PC-3 (cell line): ENCODE data around the gene TXNL4A. TPM values are rescaled to one million over a fixed set of nuclear protein-coding genes. Genes with fewer than 3 reads are reported as not detected.

ENCODE experiments used
- ATAC-seq: fragments of 200-7000 bp; cut with Tn5 transposase; 2 replicates; pipeline ENCODE4 v1.9.1; 2020; ENCODE audit warnings: mild to moderate bottlenecking, moderate library complexity
- BruUV-seq: library from RNA; stranded (reverse); fragments of 400-500 nt; replicated peaks from 2 replicates; lab custom pipeline; 2021; lab: Mats Ljungman, UMichigan
- CTCF ChIA-PET: fragments of 300-600 bp; sonication (Branson Sonifier 250); formaldehyde crosslinking; loops from one replicate; lab custom pipeline; 2022; ENCODE audit warnings: antibody characterized with exemption; lab: Charles Lee
- POLR2A ChIA-PET: fragments of 300-600 bp; sonication (Branson Sonifier 250); formaldehyde crosslinking; loops from one replicate; lab custom pipeline; 2022; ENCODE audit warnings: antibody characterized with exemption; ENCODE audit not compliant: unreplicated experiment; lab: Charles Lee
- DNase-seq: peaks from one replicate; pipeline ENCODE4 v3.0.0-alpha.2; 2015
- H2AFZ ChIP-seq: fragments of 300-600 bp; sonication (generic); 2 replicates; pipeline ENCODE4 v1.6.0; 2016; ENCODE audit warnings: antibody characterized with exemption, low read length
- H3F3A ChIP-seq: fragments of 300-600 bp; sonication (generic); one replicate; pipeline ENCODE4 v1.6.0; 2017; ENCODE audit warnings: antibody characterized with exemption, low read length, control low read depth, mild to moderate bottlenecking; ENCODE audit not compliant: unreplicated experiment
- H3K27ac ChIP-seq: fragments of 300-600 bp; sonication (generic); 2 replicates; pipeline ENCODE4 v1.5.1; 2016; ENCODE audit warnings: mild to moderate bottlenecking, low read length
- H3K27me3 ChIP-seq: fragments of 300-600 bp; sonication (generic); 2 replicates; pipeline ENCODE4 v1.6.1; 2016; ENCODE audit warnings: low read length, mixed read lengths
- H3K36me3 ChIP-seq: fragments of 300-600 bp; sonication (generic); 2 replicates; pipeline ENCODE4 v1.6.1; 2016; ENCODE audit warnings: low read depth, mixed run types, low read length, mixed read lengths
- H3K4me1 ChIP-seq: fragments of 300-600 bp; sonication (generic); 2 replicates; pipeline ENCODE4 v1.5.1; 2016; ENCODE audit warnings: low read length; ENCODE audit not compliant: insufficient read depth
- H3K4me2 ChIP-seq: fragments of 300-600 bp; sonication (generic); 2 replicates; pipeline ENCODE4 v1.6.0; 2016; ENCODE audit warnings: low read length
- H3K4me3 ChIP-seq: fragments of 300-600 bp; sonication (generic); 2 replicates; pipeline ENCODE4 v1.5.1; 2016; ENCODE audit warnings: mild to moderate bottlenecking, low read length, mixed read lengths
- H3K79me2 ChIP-seq: fragments of 300-600 bp; sonication (generic); 2 replicates; pipeline ENCODE4 v1.6.1; 2017; ENCODE audit warnings: low read length, mixed read lengths
- H3K9ac ChIP-seq: fragments of 300-600 bp; sonication (generic); 2 replicates; pipeline ENCODE4 v1.6.0; 2016; ENCODE audit warnings: mild to moderate bottlenecking, low read length
- H3K9me2 ChIP-seq: fragments of 300-600 bp; sonication (generic); replicated peaks from 2 replicates; pipeline ENCODE4 v1.6.1; 2016; ENCODE audit warnings: mixed run types, low read length, mixed read lengths
- H3K9me3 ChIP-seq: fragments of 300-600 bp; sonication (generic); 2 replicates; pipeline ENCODE4 v1.6.1; 2016; ENCODE audit warnings: low read length, mixed read lengths
- H4K20me1 ChIP-seq: fragments of 300-600 bp; sonication (generic); 2 replicates; pipeline ENCODE4 v1.6.1; 2016; ENCODE audit warnings: low read length, mixed read lengths
- CTCF ChIP-seq: fragments of 300-600 bp; sonication (generic); conservative IDR thresholded peaks from 2 replicates; pipeline ENCODE4 v1.5.1; 2017; ENCODE audit warnings: antibody characterized with exemption, low read depth, mild to moderate bottlenecking, low read length
- EZH2 ChIP-seq: fragments of 300-600 bp; sonication (generic); IDR thresholded peaks from one replicate; pipeline ENCODE4 v1.6.1; 2017; ENCODE audit warnings: antibody characterized with exemption, mild to moderate bottlenecking, low read length; ENCODE audit not compliant: unreplicated experiment
- EZH2phosphoT487 ChIP-seq: fragments of 300-600 bp; sonication (generic); IDR thresholded peaks from 2 replicates; pipeline ENCODE4 v1.6.1; 2018; ENCODE audit warnings: mild to moderate bottlenecking, antibody characterized with exemption, low read length, borderline replicate concordance
- intact Hi-C: fragments of 100-400 bp; cut with micrococcal nuclease; formaldehyde crosslinking; loops from 2 replicates; pipeline ENCODE4 v1.9.0; 2023
- total RNA-seq: library from RNA; depleted of rRNA; stranded (reverse); fragments of >200 nt; gene quantifications from 2 replicates; pipeline ENCODE4 v1.2.3, GENCODE V29; 2014

The TXNL4A gene
- total RNA-seq, 1 experiment from 2014 or later, result 159 TPM

GRCh38 chr18:79951545-79952455 is 36.6 kb downstream of the TXNL4A start, which contains the start of gene SLC66A2:
TSS of gene SLC66A2 (minus strand) at chr18:79951653. CDS start at chr18:79950926, 727 bp downstream.
- DNase-seq (peak; percentile 89), ATAC-seq (peak; percentile 85)
- Histone ChIP-seq H3K79me2 (peaks cover 40% of the 10 kb centered on the region), H3K4me2 (peak within 1 kb of the TSS; percentile 100), H2AFZ (peak within 1 kb of the TSS; percentile 89), H3F3A (no peaks in the 10 kb centered on the region), H4K20me1 (peaks cover 3% of the 10 kb centered on the region; the same call in 1 of the 2 replicates), H3K4me3 (peak within 1 kb of the TSS; percentile 91), H3K36me3 (peaks cover 5% of the 10 kb centered on the region; the same call in 1 of the 2 replicates), H3K27me3 (no peaks in the 10 kb centered on the region), H3K9me3 (no peaks in the 10 kb centered on the region), H3K4me1 (peaks cover 13% of the 10 kb centered on the region), H3K27ac (no peak within 1 kb of the TSS), H3K9ac (peak within 1 kb of the TSS; percentile 76), H3K9me2 (no peaks in the 10 kb centered on the region)
- POLR2A ChIA-PET, result no interaction called here
- CTCF ChIA-PET, result no interaction called here
- BruUV-seq, result no TSS peak
- TF ChIP-seq CTCF (0 out of 2 replicates have a peak, but pooled peaks have one; percentile 16), EZH2 (no peak)
- intact Hi-C loops, result no loop called here

- intact Hi-C loops, result no loop called here
- peak overlapping the region; percentile 100 for H3K4me2 ChIP-seq
- TF ChIP-seq CTCF, result no peak
- no peak for TF ChIP-seq EZH2
- no peak for TF ChIP-seq EZH2phosphoT487
- H3K9ac ChIP-seq, result peak overlapping the region; percentile 76
- no peaks in the 10 kb centered on the region for H3F3A ChIP-seq
- peak overlapping the region; percentile 46 for H2AFZ ChIP-seq
- H3K4me3 ChIP-seq, result peak overlapping the region; percentile 91
- peaks cover 14% of the 10 kb centered on the region for H3K4me1 ChIP-seq
- no peak overlapping the region for H3K27ac ChIP-seq
- H3K79me2 ChIP-seq, result peaks cover 50% of the 10 kb centered on the region
- DNase-seq, result peak; percentile 31
- BruUV-seq, result no TSS peak
- no peaks in the 10 kb centered on the region for H3K27me3 ChIP-seq
- H3K9me2 ChIP-seq, result no peaks in the 10 kb centered on the region
- peaks cover 3% of the 10 kb centered on the region; the same call in 1 of the 2 replicates for H4K20me1 ChIP-seq
- ChIA-PET POLR2A (interaction anchor here (0.6 kb wide), 2 partner anchors 11 to 37 kb away, joined by 3 to 4 read pairs; no protein-coding TSS in a partner anchor), CTCF (no interaction called here)
- H3K9me3 ChIP-seq, result no peaks in the 10 kb centered on the region
- H3K36me3 ChIP-seq, result peaks cover 5% of the 10 kb centered on the region; the same call in 1 of the 2 replicates
- ATAC-seq, result peak; percentile 39
Observed at GRCh38 chr18:79950515-79951341, 37.6 kb downstream of the TXNL4A start.
